ENCODE data around the gene RBBP8. TPM values are rescaled to one million over a fixed set of nuclear protein-coding genes. Genes with fewer than 3 reads are reported as not detected.

The RBBP8 gene
- polyA plus RNA-seq, 3 donors, result 5.8 to 9.6 (median 7.8) TPM

GRCh38 chr18:22974001-22974400, 40.9 kb downstream of the RBBP8 start:
- no peaks in the 10 kb centered on the region for H3K79me2 ChIP-seq (ENCODE audit: insufficient read depth, low read length)
- no peak overlapping the region for H3K4me2 ChIP-seq (replicated peaks; ENCODE audit: extremely low read depth, low read length, poor library complexity, severe bottlenecking)
- peaks cover 4 to 9% of the 10 kb centered on the region in 2 donors for H3K4me1 ChIP-seq (ENCODE audit: control insufficient read depth in 1 of 2, insufficient read depth in 2 of 2, low read length in 2 of 2)
- no peak for DNase-seq
- H3K36me3 ChIP-seq (replicated peaks in 1 of 2; ENCODE audit: control insufficient read depth in 1 of 2, insufficient read depth in 2 of 2, low read length in 2 of 2), result peaks cover 6 to 44% of the 10 kb centered on the region in 2 donors
- Mint-ChIP-seq H3K27me3 (ENCODE audit: low read depth in 3 of 3) (peaks cover 0 to 1% (median 0%) of the 10 kb centered on the region in 3 donors), H3K36me3 (peaks cover 19 to 28% of the 10 kb centered on the region in 2 donors), H3K4me1 (peaks cover 8% of the 10 kb centered on the region), H3K9me3 (no peaks in the 10 kb centered on the region), H3K4me3 (no peak overlapping the region), H3K27ac (no peak overlapping the region)
- H3K9ac ChIP-seq (ENCODE audit: insufficient read depth, low read length, poor library complexity, severe bottlenecking), result no peak overlapping the region
- TF ChIP-seq, protein P1, sequence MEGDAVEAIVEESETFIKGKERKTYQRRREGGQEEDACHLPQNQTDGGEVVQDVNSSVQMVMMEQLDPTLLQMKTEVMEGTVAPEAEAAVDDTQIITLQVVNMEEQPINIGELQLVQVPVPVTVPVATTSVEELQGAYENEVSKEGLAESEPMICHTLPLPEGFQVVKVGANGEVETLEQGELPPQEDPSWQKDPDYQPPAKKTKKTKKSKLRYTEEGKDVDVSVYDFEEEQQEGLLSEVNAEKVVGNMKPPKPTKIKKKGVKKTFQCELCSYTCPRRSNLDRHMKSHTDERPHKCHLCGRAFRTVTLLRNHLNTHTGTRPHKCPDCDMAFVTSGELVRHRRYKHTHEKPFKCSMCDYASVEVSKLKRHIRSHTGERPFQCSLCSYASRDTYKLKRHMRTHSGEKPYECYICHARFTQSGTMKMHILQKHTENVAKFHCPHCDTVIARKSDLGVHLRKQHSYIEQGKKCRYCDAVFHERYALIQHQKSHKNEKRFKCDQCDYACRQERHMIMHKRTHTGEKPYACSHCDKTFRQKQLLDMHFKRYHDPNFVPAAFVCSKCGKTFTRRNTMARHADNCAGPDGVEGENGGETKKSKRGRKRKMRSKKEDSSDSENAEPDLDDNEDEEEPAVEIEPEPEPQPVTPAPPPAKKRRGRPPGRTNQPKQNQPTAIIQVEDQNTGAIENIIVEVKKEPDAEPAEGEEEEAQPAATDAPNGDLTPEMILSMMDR (IDR thresholded peaks at IDR 0.05), result no peak
- H3K27ac ChIP-seq (ENCODE audit: low read depth in 1 of 2, low read length in 2 of 2), result no peak overlapping the region
- H3K4me3 ChIP-seq (replicated peaks in 1 of 3; ENCODE audit: low read depth in 2 of 3, low read length in 3 of 3), result no peak overlapping the region
- H2AFZ ChIP-seq (ENCODE audit: insufficient read depth, low read depth, low read length, poor library complexity, severe bottlenecking), result no peak overlapping the region
- no peaks in the 10 kb centered on the region for H3K27me3 ChIP-seq (ENCODE audit: control insufficient read depth in 2 of 2, insufficient read depth in 2 of 2, low read length in 2 of 2)
- H4K20me1 ChIP-seq (ENCODE audit: insufficient read depth, low read length), result no peaks in the 10 kb centered on the region
- intact Hi-C loops (cut with micrococcal nuclease), result no loop called here
- no peaks in the 10 kb centered on the region for H3K9me3 ChIP-seq (replicated peaks in 1 of 2; ENCODE audit: control insufficient read depth in 1 of 2, insufficient read depth in 1 of 2, low read length in 2 of 2)

- Histone ChIP-seq H3K4me3 (replicated peaks in 1 of 3; ENCODE audit: low read depth in 2 of 3, low read length in 3 of 3) (no peak overlapping the region), H2AFZ (ENCODE audit: insufficient read depth, low read depth, low read length, poor library complexity, severe bottlenecking) (no peak overlapping the region), H4K20me1 (ENCODE audit: insufficient read depth, low read length) (no peaks in the 10 kb centered on the region), H3K4me2 (replicated peaks; ENCODE audit: extremely low read depth, low read length, poor library complexity, severe bottlenecking) (no peak overlapping the region), H3K79me2 (ENCODE audit: insufficient read depth, low read length) (no peaks in the 10 kb centered on the region), H3K27ac (ENCODE audit: low read depth in 1 of 2, low read length in 2 of 2) (no peak overlapping the region), H3K9ac (ENCODE audit: insufficient read depth, low read length, poor library complexity, severe bottlenecking) (no peak overlapping the region), H3K4me1 (ENCODE audit: control insufficient read depth in 1 of 2, insufficient read depth in 2 of 2, low read length in 2 of 2) (peaks cover 4 to 9% of the 10 kb centered on the region in 2 donors), H3K27me3 (ENCODE audit: control insufficient read depth in 2 of 2, insufficient read depth in 2 of 2, low read length in 2 of 2) (no peaks in the 10 kb centered on the region), H3K9me3 (replicated peaks in 1 of 2; ENCODE audit: control insufficient read depth in 1 of 2, insufficient read depth in 1 of 2, low read length in 2 of 2) (no peaks in the 10 kb centered on the region), H3K36me3 (replicated peaks in 1 of 2; ENCODE audit: control insufficient read depth in 1 of 2, insufficient read depth in 2 of 2, low read length in 2 of 2) (peaks cover 2 to 47% of the 10 kb centered on the region in 2 donors)
- H3K27ac Mint-ChIP-seq, result peak overlapping the region in 1 of 7 donors; percentile 21
- H3K27me3 Mint-ChIP-seq (ENCODE audit: low read depth in 3 of 3), result peaks cover 0 to 1% (median 0%) of the 10 kb centered on the region in 3 donors
- H3K4me1 Mint-ChIP-seq, result peaks cover 8% of the 10 kb centered on the region
- H3K4me3 Mint-ChIP-seq, result no peak overlapping the region
- TF ChIP-seq, protein P1 (IDR thresholded peaks at IDR 0.05), result no peak
- no CpG with 5 or more reads among the region's 5 CpGs for WGBS (ENCODE audit: insufficient coverage)
- intact Hi-C loops (cut with micrococcal nuclease), result no loop called here
- peaks cover 18 to 28% of the 10 kb centered on the region in 2 donors for H3K36me3 Mint-ChIP-seq
- no peaks in the 10 kb centered on the region for H3K9me3 Mint-ChIP-seq
- DNase-seq, result no peak
Measured at GRCh38 chr18:22974707-22975106, 41.6 kb downstream of the RBBP8 start.
